DND-41 (cell line): Measurements from ENCODE around the gene VPS54.

Source experiments
- EZH2 ChIP-seq: IDR thresholded peaks from 3 replicates; pipeline ENCODE4 v1.6.1; 2012; ENCODE audit warnings: borderline replicate concordance, low read depth, mild to moderate bottlenecking, moderate library complexity, low read length, inconsistent platforms; ENCODE audit not compliant: severe bottlenecking
- TF ChIP-seq, protein P1 (sequence below): IDR thresholded peaks from 2 replicates; pipeline ENCODE4 v1.5.1; 2012; ENCODE audit warnings: borderline replicate concordance, low read length, moderate library complexity, mild to moderate bottlenecking; ENCODE audit not compliant: poor library complexity, severe bottlenecking; ENCODE audit errors: extremely low read depth

DNA sequence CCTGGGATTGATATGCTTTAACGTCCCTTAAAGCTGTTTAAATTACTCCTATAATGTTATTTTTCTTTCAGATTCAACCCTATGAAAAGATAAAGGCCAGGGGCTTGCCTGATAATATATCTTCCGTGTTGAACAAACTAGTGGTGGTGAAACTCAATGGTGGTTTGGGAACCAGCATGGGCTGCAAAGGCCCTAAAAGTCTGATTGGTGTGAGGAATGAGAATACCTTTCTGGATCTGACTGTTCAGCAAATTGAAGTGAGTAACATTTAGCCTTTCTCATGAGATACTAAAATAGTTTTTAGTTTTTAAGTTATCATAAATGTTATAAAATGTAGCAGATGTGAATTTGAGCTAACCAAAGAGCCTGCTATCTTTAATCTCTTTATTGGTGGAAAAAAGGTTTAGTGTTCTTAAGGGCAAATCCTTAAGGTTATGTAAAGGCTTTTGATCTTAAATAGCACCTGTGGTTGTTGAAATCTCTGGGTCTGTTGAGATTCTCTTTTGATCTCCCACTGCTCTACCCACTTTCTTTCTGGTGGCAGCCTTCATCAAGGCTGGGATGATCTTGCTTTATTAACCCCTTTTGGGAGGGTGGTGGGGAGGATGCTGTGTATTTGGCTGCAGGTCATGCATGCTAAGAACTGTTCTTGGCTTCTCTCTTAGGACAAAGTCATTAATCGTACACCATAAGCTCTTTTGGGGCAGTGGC lies 136.7 kb downstream of the VPS54 start:
- TF ChIP-seq, protein P1, sequence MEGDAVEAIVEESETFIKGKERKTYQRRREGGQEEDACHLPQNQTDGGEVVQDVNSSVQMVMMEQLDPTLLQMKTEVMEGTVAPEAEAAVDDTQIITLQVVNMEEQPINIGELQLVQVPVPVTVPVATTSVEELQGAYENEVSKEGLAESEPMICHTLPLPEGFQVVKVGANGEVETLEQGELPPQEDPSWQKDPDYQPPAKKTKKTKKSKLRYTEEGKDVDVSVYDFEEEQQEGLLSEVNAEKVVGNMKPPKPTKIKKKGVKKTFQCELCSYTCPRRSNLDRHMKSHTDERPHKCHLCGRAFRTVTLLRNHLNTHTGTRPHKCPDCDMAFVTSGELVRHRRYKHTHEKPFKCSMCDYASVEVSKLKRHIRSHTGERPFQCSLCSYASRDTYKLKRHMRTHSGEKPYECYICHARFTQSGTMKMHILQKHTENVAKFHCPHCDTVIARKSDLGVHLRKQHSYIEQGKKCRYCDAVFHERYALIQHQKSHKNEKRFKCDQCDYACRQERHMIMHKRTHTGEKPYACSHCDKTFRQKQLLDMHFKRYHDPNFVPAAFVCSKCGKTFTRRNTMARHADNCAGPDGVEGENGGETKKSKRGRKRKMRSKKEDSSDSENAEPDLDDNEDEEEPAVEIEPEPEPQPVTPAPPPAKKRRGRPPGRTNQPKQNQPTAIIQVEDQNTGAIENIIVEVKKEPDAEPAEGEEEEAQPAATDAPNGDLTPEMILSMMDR = no peak
- TF ChIP-seq EZH2 = no peak
